GM18507 (cell line): ENCODE data around the gene BPIFB1.

Source experiments
- DNase-seq: peaks from one replicate; pipeline ENCODE4 v3.0.0; 2011; ENCODE audit warnings: low read depth; ENCODE audit not compliant: insufficient read length; ENCODE audit errors: extremely low spot score
- FAIRE-seq: peaks from 2 replicates; lab custom pipeline; 2011; peaks lifted over from hg19 to GRCh38; lab: Jason Lieb, UNC

Gene BPIFB1

GRCh38 chr20:33316958-33317357 is 33.9 kb downstream of the BPIFB1 start:
- FAIRE-seq = no peak
- no peak for DNase-seq

- no peak for DNase-seq
- FAIRE-seq = no peak
Observed at GRCh38 chr20:33317424-33318095, 34.5 kb downstream of the BPIFB1 start.

- no peak for DNase-seq
- FAIRE-seq = no peak
Observed at GRCh38 chr20:33318096-33318429, 35.0 kb downstream of the BPIFB1 start.

GRCh38 chr20:33320006-33320405 is 37.0 kb downstream of the BPIFB1 start:
- no peak for DNase-seq
- FAIRE-seq = no peak

- DNase-seq (no peak), FAIRE-seq (no peak)
Observed at GRCh38 chr20:33322456-33322855, 39.4 kb downstream of the BPIFB1 start.

- no peak for FAIRE-seq
Observed at GRCh38 chr20:33323236-33323635, 40.2 kb downstream of the BPIFB1 start.

GRCh38 chr20:33325350-33325749 is 42.3 kb downstream of the BPIFB1 start:
- FAIRE-seq (no peak), DNase-seq (no peak)

More at GRCh38 chr20:33323236-33323635, 40.2 kb downstream of the BPIFB1 start:
- no peak for DNase-seq

GRCh38 chr20:33328157-33329137 is 45.4 kb downstream of the BPIFB1 start:
- FAIRE-seq = no peak
- no peak for DNase-seq

- DNase-seq (no peak), FAIRE-seq (no peak)
Observed at GRCh38 chr20:33332905-33333456, 50.0 kb downstream of the BPIFB1 start.

- no peak for DNase-seq
- FAIRE-seq = no peak
Observed at GRCh38 chr20:33333616-33334015, 50.6 kb downstream of the BPIFB1 start.

- FAIRE-seq (no peak), DNase-seq (no peak)
Observed at GRCh38 chr20:33334111-33334510, 51.1 kb downstream of the BPIFB1 start.

- FAIRE-seq = no peak
- DNase-seq = no peak
Observed at GRCh38 chr20:33336375-33336774, 53.4 kb downstream of the BPIFB1 start.

- no peak for FAIRE-seq
- DNase-seq = no peak
Observed at GRCh38 chr20:33337119-33337518, 54.1 kb downstream of the BPIFB1 start.

GRCh38 chr20:33337531-33338165 is 54.6 kb downstream of the BPIFB1 start:
- DNase-seq = peak; percentile 15
- peak; percentile 69 for FAIRE-seq

- FAIRE-seq = no peak
- DNase-seq = no peak
Observed at GRCh38 chr20:33338467-33339258, 55.6 kb downstream of the BPIFB1 start.

GRCh38 chr20:33339515-33340058 is 56.6 kb downstream of the BPIFB1 start:
- FAIRE-seq = no peak

GRCh38 chr20:33343521-33343920 is 60.5 kb downstream of the BPIFB1 start:
- FAIRE-seq (no peak), DNase-seq (no peak)

More at GRCh38 chr20:33339515-33340058, 56.6 kb downstream of the BPIFB1 start:
- DNase-seq = no peak

GRCh38 chr20:33345342-33345741 is 62.3 kb downstream of the BPIFB1 start:
- no peak for FAIRE-seq
- DNase-seq = no peak
